ENCODE measurements around the gene MYL10. TPM values are rescaled to one million over a fixed set of nuclear protein-coding genes. Genes with fewer than 3 reads are reported as not detected.

MYL10 gene
- polyA plus RNA-seq, 1 donor from 2014 or later: not detected

DNA sequence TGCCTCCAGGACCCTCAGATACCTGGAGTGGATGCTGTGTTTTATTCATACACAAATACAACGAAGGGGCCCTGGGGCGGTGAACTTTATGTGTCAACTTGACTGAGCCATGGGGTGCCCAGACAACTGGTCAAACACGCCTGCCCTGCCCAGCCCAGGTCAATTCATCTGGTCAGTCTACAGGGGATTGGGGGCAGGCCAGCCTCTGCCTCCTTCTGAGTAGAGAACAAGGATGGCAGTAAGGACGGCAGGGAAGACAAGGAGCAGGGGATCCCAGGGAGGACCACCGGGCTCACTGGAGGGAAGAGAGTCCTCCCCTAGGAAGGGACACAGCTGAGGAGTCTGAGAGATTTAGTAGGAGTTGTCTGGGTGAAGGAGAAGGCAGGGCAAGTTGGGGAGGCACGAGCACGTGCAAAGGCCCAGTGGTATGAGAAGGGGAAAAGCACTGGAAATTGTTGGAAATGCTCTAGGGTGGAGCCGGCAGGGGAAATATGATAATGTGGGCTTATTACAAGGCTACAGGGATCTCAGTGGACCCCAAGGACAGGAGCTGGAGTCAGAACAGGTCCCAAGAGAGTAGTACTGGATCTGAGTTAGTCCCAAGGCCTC lies 63.4 kb downstream of the MYL10 start:
- Histone ChIP-seq H3K79me2 (replicated peaks; ENCODE audit: insufficient read depth, low read length) (no peaks in the 10 kb centered on the region), H3K27me3 (ENCODE audit: insufficient read depth, low read depth, low read length) (no peaks in the 10 kb centered on the region), H3K4me3 (ENCODE audit: low read length) (no peak overlapping the region), H4K20me1 (ENCODE audit: insufficient read depth) (no peaks in the 10 kb centered on the region), H3K27ac (ENCODE audit: low read length) (peak overlapping the region; percentile 71), H2AFZ (ENCODE audit: low read depth, low read length) (no peak overlapping the region), H3K9me2 (ENCODE audit: insufficient read depth, low read length) (no peaks in the 10 kb centered on the region), H3K9me3 (ENCODE audit: low read length) (no peaks in the 10 kb centered on the region), H3F3A (ENCODE audit: insufficient read depth, low read length, poor library complexity, severe bottlenecking) (peaks cover 3% of the 10 kb centered on the region), H3K4me2 (ENCODE audit: low read length) (no peak overlapping the region), H3K9ac (ENCODE audit: low read length) (no peak overlapping the region), H3K36me3 (ENCODE audit: insufficient read depth, low read length) (no peaks in the 10 kb centered on the region)
- TF ChIP-seq, protein P1, sequence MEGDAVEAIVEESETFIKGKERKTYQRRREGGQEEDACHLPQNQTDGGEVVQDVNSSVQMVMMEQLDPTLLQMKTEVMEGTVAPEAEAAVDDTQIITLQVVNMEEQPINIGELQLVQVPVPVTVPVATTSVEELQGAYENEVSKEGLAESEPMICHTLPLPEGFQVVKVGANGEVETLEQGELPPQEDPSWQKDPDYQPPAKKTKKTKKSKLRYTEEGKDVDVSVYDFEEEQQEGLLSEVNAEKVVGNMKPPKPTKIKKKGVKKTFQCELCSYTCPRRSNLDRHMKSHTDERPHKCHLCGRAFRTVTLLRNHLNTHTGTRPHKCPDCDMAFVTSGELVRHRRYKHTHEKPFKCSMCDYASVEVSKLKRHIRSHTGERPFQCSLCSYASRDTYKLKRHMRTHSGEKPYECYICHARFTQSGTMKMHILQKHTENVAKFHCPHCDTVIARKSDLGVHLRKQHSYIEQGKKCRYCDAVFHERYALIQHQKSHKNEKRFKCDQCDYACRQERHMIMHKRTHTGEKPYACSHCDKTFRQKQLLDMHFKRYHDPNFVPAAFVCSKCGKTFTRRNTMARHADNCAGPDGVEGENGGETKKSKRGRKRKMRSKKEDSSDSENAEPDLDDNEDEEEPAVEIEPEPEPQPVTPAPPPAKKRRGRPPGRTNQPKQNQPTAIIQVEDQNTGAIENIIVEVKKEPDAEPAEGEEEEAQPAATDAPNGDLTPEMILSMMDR (IDR thresholded peaks at IDR 0.05; ENCODE audit: poor library complexity, severe bottlenecking): no peak
- no peak for TF ChIP-seq MXI1 (conservative IDR thresholded peaks at IDR 0.05; ENCODE audit: poor library complexity, severe bottlenecking)
- TF ChIP-seq, protein P2, sequence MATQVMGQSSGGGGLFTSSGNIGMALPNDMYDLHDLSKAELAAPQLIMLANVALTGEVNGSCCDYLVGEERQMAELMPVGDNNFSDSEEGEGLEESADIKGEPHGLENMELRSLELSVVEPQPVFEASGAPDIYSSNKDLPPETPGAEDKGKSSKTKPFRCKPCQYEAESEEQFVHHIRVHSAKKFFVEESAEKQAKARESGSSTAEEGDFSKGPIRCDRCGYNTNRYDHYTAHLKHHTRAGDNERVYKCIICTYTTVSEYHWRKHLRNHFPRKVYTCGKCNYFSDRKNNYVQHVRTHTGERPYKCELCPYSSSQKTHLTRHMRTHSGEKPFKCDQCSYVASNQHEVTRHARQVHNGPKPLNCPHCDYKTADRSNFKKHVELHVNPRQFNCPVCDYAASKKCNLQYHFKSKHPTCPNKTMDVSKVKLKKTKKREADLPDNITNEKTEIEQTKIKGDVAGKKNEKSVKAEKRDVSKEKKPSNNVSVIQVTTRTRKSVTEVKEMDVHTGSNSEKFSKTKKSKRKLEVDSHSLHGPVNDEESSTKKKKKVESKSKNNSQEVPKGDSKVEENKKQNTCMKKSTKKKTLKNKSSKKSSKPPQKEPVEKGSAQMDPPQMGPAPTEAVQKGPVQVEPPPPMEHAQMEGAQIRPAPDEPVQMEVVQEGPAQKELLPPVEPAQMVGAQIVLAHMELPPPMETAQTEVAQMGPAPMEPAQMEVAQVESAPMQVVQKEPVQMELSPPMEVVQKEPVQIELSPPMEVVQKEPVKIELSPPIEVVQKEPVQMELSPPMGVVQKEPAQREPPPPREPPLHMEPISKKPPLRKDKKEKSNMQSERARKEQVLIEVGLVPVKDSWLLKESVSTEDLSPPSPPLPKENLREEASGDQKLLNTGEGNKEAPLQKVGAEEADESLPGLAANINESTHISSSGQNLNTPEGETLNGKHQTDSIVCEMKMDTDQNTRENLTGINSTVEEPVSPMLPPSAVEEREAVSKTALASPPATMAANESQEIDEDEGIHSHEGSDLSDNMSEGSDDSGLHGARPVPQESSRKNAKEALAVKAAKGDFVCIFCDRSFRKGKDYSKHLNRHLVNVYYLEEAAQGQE (IDR thresholded peaks at IDR 0.05; ENCODE audit: borderline replicate concordance): no peak
- TF ChIP-seq EP300 (conservative IDR thresholded peaks at IDR 0.05; ENCODE audit: poor library complexity, severe bottlenecking): no peak
- no peak for TF ChIP-seq EZH2 (IDR thresholded peaks at IDR 0.05; ENCODE audit: borderline replicate concordance, insufficient read depth, low read length, poor library complexity, severe bottlenecking)
- TF ChIP-seq TAF1 (IDR thresholded peaks at IDR 0.05; ENCODE audit: low read depth): no peak
- TF ChIP-seq POLR2AphosphoS5 (IDR thresholded peaks at IDR 0.05): no peak
- TF ChIP-seq RAD21 (conservative IDR thresholded peaks at IDR 0.05): no peak
- no peak for TF ChIP-seq SMC3 (conservative IDR thresholded peaks at IDR 0.05; ENCODE audit: poor library complexity)

DNA sequence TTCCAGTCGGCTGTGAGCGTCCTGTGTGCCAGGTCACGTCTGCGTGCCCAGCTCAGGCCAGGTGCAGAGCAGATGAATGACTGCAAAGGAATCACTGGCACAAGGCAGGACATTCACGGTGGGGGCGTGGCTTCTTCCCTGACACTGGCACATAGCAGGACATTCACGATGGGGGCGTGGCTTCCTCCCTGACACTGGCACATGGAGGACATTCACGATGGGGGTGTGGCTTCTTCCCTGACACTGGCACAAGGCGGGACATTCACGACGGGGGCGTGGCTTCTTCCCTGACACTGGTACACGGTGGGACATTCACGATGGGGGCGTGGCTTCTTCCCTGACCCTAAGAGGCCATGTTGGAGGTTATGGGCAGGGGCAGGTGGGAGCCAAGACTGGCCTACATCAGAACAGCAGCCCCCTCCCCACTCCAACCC lies 64.3 kb downstream of the MYL10 start:
- Histone ChIP-seq H3F3A (ENCODE audit: insufficient read depth, low read length, poor library complexity, severe bottlenecking) (peaks cover 3% of the 10 kb centered on the region), H3K36me3 (ENCODE audit: insufficient read depth, low read length) (no peaks in the 10 kb centered on the region)

More for the DNA sequence above, 64.3 kb downstream of the MYL10 start:
- no peak overlapping the region for H3K27ac ChIP-seq (ENCODE audit: low read length)
- no peaks in the 10 kb centered on the region for H3K9me2 ChIP-seq (ENCODE audit: insufficient read depth, low read length)
- no peak overlapping the region for H2AFZ ChIP-seq (ENCODE audit: low read depth, low read length)
- no peaks in the 10 kb centered on the region for H4K20me1 ChIP-seq (ENCODE audit: insufficient read depth)
- TF ChIP-seq EP300 (conservative IDR thresholded peaks at IDR 0.05; ENCODE audit: poor library complexity, severe bottlenecking): no peak
- TF ChIP-seq, protein P1 (IDR thresholded peaks at IDR 0.05; ENCODE audit: poor library complexity, severe bottlenecking): no peak
- TF ChIP-seq SMC3 (conservative IDR thresholded peaks at IDR 0.05; ENCODE audit: poor library complexity): no peak
- TF ChIP-seq, protein P2 (IDR thresholded peaks at IDR 0.05; ENCODE audit: borderline replicate concordance): no peak
- no peak for TF ChIP-seq TAF1 (IDR thresholded peaks at IDR 0.05; ENCODE audit: low read depth)
- TF ChIP-seq EZH2 (IDR thresholded peaks at IDR 0.05; ENCODE audit: borderline replicate concordance, insufficient read depth, low read length, poor library complexity, severe bottlenecking): no peak
- TF ChIP-seq MXI1 (conservative IDR thresholded peaks at IDR 0.05; ENCODE audit: poor library complexity, severe bottlenecking): no peak
- TF ChIP-seq POLR2AphosphoS5 (IDR thresholded peaks at IDR 0.05): no peak
- no peak overlapping the region for H3K4me3 ChIP-seq (ENCODE audit: low read length)
- no peaks in the 10 kb centered on the region for H3K27me3 ChIP-seq (ENCODE audit: insufficient read depth, low read depth, low read length)
- no peaks in the 10 kb centered on the region for H3K79me2 ChIP-seq (replicated peaks; ENCODE audit: insufficient read depth, low read length)
- H3K9ac ChIP-seq (ENCODE audit: low read length): no peak overlapping the region
- H3K4me2 ChIP-seq (ENCODE audit: low read length): no peak overlapping the region
- no peaks in the 10 kb centered on the region for H3K9me3 ChIP-seq (ENCODE audit: low read length)

Data from neural cell (in vitro differentiated cells).